ENCODE data around the gene SFXN5. TPM values are rescaled to one million over a fixed set of nuclear protein-coding genes. Genes with fewer than 3 reads are reported as not detected.

SFXN5 gene
- total RNA-seq, 2 donors from 2014 or later: 7.6 to 10.3 TPM

DNA sequence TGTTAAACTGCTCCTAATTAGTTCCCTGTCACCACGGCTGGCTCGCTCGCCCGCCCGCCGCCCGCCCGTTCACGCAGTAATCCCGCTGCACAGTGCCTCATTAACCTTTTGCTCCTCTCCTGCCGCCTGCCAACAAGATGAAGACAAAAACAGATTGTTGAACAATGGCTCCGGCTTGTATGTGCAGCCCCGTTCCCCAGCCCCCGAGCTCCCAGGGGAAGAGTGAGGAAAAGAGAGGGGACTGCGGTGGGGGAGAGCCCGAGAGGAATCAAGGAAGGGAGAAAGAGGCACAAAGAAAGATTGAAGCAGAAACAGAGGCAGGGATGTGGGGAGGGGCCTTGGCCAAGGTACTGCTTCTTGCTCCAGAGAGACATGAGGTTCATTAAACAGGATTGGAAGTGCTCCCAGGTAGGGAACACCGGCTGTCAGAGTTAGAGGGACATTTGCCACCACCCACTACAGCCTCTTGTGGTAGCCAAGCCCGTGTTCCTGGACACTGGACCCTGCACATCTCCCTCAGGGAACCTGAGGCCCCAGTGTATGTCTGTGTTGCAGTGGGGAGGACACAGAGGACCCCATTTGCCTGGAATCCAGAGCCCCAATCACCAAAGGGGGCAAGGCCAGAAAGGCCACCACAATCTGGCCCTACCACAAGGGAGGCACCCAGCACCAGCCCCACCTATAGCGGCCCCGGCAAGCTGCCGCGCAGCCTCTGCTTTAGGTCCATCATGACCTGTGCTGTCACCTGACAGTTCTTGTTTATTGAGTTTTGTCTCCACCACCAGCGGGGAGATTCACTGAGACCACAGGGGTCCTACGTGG lies 116.1 kb downstream of the SFXN5 start:
- no peak overlapping the region for H3K27ac Mint-ChIP-seq
- H3K27me3 Mint-ChIP-seq: no peaks in the 10 kb centered on the region
- peak overlapping the region; percentile 82 for H3K4me3 Mint-ChIP-seq
- no peak for ATAC-seq (replicated peaks)
- H3K36me3 Mint-ChIP-seq (ENCODE audit: low read depth): no peaks in the 10 kb centered on the region
- H3K9me3 Mint-ChIP-seq: no peaks in the 10 kb centered on the region
- H3K4me1 Mint-ChIP-seq: peaks cover 22% of the 10 kb centered on the region

- no peaks in the 10 kb centered on the region for H3K27me3 Mint-ChIP-seq
- H3K4me3 Mint-ChIP-seq: peak overlapping the region; percentile 82
- no peaks in the 10 kb centered on the region for H3K9me3 Mint-ChIP-seq
- H3K27ac Mint-ChIP-seq: peak overlapping the region; percentile 94
- ATAC-seq (replicated peaks): peak; percentile 30
- H3K36me3 Mint-ChIP-seq (ENCODE audit: low read depth): no peaks in the 10 kb centered on the region
- H3K4me1 Mint-ChIP-seq: peaks cover 22% of the 10 kb centered on the region
Observed at GRCh38 chr2:72954376-72955227, 116.9 kb downstream of the SFXN5 start.

DNA sequence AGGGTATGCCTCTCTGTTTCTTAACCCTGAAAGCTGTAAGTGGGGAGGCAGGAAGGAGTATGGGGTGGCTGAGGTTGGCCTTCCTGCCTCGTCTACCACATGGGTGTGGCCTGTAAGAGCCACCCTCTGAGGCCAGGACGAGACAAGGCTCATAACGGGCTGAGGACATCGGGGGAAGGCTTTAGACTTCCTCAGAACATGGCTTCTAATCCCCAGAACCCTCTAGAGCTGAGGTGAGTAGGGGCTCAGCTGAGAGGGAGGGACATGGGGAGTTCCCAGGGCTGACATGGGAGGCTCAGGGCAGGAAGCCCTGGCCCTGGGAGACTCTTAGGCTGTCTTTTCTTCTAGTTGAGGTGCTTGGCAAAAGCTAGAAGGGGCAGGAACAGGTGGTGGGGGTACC lies 117.5 kb downstream of the SFXN5 start:
- H3K9me3 Mint-ChIP-seq: no peaks in the 10 kb centered on the region
- peak; percentile 91 for ATAC-seq (replicated peaks)
- H3K27me3 Mint-ChIP-seq: no peaks in the 10 kb centered on the region
- peak overlapping the region; percentile 94 for H3K27ac Mint-ChIP-seq
- peak overlapping the region; percentile 82 for H3K4me3 Mint-ChIP-seq
- peaks cover 22% of the 10 kb centered on the region for H3K4me1 Mint-ChIP-seq
- H3K36me3 Mint-ChIP-seq (ENCODE audit: low read depth): no peaks in the 10 kb centered on the region

GRCh38 chr2:72953528-72953927 lies 118.0 kb downstream of the SFXN5 start:
- peaks cover 22% of the 10 kb centered on the region for H3K4me1 Mint-ChIP-seq
- no peak for ATAC-seq (replicated peaks)

GRCh38 chr2:72952961-72953360 lies 118.6 kb downstream of the SFXN5 start:
- Mint-ChIP-seq H3K4me3 (peak overlapping the region; percentile 82), H3K9me3 (no peaks in the 10 kb centered on the region), H3K4me1 (peaks cover 22% of the 10 kb centered on the region), H3K27ac (peak overlapping the region; percentile 94), H3K36me3 (ENCODE audit: low read depth) (no peaks in the 10 kb centered on the region), H3K27me3 (no peaks in the 10 kb centered on the region)
- no peak for ATAC-seq (replicated peaks)

More at GRCh38 chr2:72953528-72953927, 118.0 kb downstream of the SFXN5 start:
- Mint-ChIP-seq H3K4me3 (peak overlapping the region; percentile 82), H3K27ac (peak overlapping the region; percentile 94), H3K27me3 (no peaks in the 10 kb centered on the region), H3K9me3 (no peaks in the 10 kb centered on the region), H3K36me3 (ENCODE audit: low read depth) (no peaks in the 10 kb centered on the region)

GRCh38 chr2:72952110-72952823 lies 119.2 kb downstream of the SFXN5 start:
- no peak for ATAC-seq (replicated peaks)
- H3K27ac Mint-ChIP-seq: no peak overlapping the region
- no peaks in the 10 kb centered on the region for H3K27me3 Mint-ChIP-seq
- no peaks in the 10 kb centered on the region for H3K36me3 Mint-ChIP-seq (ENCODE audit: low read depth)
- H3K4me1 Mint-ChIP-seq: peaks cover 22% of the 10 kb centered on the region
- no peaks in the 10 kb centered on the region for H3K9me3 Mint-ChIP-seq
- no peak overlapping the region for H3K4me3 Mint-ChIP-seq

DNA sequence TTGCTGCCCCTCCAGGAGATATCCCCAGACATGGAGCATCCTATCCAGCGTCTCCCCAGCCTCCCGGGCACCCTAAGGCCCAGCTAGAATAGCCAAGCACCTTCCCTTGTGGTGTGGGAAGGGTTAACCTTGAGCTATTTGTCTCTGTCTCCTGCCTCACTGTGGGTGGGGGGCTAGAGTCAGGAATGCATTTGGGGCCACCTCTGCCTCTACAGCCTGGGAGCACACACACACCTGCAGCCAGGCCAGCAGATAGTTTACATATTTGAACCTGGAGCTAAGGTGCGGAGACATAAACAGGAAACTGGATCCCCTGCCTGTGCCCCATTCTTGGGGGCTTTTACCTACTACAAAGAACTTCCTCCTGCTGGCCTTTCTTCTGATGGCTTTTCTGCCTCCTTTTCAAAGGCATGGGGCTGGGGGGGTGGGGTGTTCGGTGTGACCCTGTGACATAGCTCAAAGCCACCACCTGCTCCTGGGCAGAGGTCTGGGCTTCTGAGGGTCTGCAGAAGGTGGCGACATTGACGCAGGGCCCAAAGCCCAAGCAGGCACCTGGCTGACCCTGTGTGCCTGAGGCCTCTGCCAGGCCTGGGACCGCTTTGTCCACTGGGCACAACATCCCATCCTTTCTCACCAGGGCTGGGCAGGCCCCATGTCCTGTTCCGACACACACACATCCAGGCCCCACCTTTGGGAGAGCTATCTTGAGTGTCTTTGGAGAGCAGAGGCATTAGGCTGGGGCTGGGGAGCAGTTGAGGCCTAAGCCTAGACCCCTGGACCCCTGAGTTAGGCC lies 120.0 kb downstream of the SFXN5 start:
- no peaks in the 10 kb centered on the region for H3K36me3 Mint-ChIP-seq (ENCODE audit: low read depth)
- no peak overlapping the region for H3K27ac Mint-ChIP-seq
- peaks cover 16% of the 10 kb centered on the region for H3K4me1 Mint-ChIP-seq
- ATAC-seq (replicated peaks): no peak
- H3K9me3 Mint-ChIP-seq: no peaks in the 10 kb centered on the region
- H3K27me3 Mint-ChIP-seq: no peaks in the 10 kb centered on the region
- no peak overlapping the region for H3K4me3 Mint-ChIP-seq

GRCh38 chr2:72950558-72951255 lies 120.8 kb downstream of the SFXN5 start:
- no peak overlapping the region for H3K4me3 Mint-ChIP-seq
- no peaks in the 10 kb centered on the region for H3K36me3 Mint-ChIP-seq (ENCODE audit: low read depth)
- no peaks in the 10 kb centered on the region for H3K27me3 Mint-ChIP-seq
- no peaks in the 10 kb centered on the region for H3K9me3 Mint-ChIP-seq
- ATAC-seq (replicated peaks): no peak
- H3K4me1 Mint-ChIP-seq: peaks cover 16% of the 10 kb centered on the region
- H3K27ac Mint-ChIP-seq: no peak overlapping the region

DNA sequence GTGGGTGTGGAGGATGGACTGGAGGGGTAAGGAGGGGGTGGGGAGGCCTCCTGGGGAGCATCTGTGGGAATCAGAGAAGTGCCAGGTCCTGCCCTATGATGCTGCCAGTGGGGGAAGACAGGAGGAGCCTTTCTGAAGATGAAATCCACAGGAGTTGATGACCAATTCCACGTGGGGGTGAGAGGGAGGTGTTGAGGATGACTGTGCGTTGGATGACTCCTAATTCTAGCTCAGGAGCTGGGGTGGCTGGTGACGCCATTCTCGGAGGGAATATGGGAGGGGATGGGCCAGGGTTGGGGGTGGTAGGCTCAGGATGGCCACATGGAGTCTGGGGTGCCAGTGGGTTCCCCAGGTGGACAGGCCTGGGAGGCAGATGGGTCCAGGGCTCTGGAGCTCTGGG lies 121.9 kb downstream of the SFXN5 start:
- ATAC-seq (replicated peaks): no peak
- peaks cover 11% of the 10 kb centered on the region for H3K4me1 Mint-ChIP-seq
- H3K36me3 Mint-ChIP-seq (ENCODE audit: low read depth): no peaks in the 10 kb centered on the region
- H3K27me3 Mint-ChIP-seq: no peaks in the 10 kb centered on the region
- no peaks in the 10 kb centered on the region for H3K9me3 Mint-ChIP-seq
- H3K4me3 Mint-ChIP-seq: no peak overlapping the region
- H3K27ac Mint-ChIP-seq: no peak overlapping the region

DNA sequence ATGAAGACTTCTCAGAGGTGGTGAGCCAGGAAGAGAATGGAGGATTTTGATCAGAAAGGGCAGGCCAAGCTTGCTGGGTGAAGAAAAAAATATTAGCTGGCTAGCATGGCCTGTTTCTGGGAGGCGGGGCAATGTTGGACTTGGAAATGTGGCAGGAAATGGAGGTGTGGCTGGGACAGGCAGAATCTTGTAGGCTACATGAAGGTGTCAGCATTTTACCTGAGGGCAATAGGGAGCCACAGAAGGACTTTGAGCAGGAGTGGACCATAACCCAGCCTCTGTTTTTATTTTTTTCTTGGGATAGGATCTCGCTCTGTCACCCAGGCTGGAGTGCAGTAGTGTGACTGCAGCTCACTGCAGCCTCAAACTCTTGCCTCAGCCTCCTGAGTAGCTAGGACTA lies 122.5 kb downstream of the SFXN5 start:
- Mint-ChIP-seq H3K36me3 (ENCODE audit: low read depth) (no peaks in the 10 kb centered on the region), H3K27ac (no peak overlapping the region), H3K4me3 (no peak overlapping the region), H3K9me3 (no peaks in the 10 kb centered on the region), H3K4me1 (peaks cover 9% of the 10 kb centered on the region), H3K27me3 (no peaks in the 10 kb centered on the region)
- ATAC-seq (replicated peaks): no peak

DNA sequence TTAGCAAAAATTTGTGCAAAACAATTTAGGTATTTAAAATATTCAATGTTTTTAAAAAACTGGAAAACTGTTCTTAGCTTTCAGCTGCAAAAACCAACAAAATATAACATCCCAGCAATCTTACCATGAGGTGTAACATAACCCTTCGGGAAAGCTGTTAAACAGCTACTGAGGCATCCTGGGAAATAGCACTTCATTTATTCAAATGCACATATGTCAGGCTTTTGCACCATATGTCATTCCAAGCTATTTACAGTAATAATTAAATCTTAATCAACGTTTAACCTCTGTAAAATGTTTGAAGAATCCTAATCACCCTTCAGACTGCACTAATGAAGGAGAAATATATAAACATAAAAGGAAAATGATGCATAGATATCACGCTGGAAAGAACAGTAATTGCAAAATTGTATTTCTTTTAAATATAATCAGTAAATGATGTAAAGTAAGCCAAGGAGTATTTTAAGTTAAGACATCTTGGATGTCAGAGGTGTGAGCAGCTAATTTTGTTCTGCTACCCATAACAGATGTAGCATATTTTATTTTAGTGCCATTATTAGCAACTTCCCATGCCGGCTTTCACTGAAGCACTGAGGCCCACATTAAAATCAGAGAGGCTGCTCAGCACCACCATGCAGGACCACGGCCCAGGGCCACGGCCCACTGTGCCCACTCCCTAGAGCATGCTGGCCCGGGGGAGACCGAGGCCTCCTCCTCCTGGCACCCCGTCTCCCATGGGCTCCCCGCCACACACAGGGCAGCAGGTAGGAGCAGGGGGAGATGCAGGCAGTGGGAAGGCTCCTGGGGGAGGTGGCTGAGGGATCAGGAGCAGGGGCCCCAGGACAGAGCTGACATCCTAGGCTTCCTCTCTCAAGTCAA lies 123.3 kb downstream of the SFXN5 start:
- H3K27me3 Mint-ChIP-seq: no peaks in the 10 kb centered on the region
- H3K27ac Mint-ChIP-seq: no peak overlapping the region
- no peak for ATAC-seq (replicated peaks)
- no peaks in the 10 kb centered on the region for H3K36me3 Mint-ChIP-seq (ENCODE audit: low read depth)
- H3K9me3 Mint-ChIP-seq: no peaks in the 10 kb centered on the region
- peaks cover under 1% of the 10 kb centered on the region for H3K4me1 Mint-ChIP-seq
- no peak overlapping the region for H3K4me3 Mint-ChIP-seq

GRCh38 chr2:72946466-72946865 lies 125.0 kb downstream of the SFXN5 start:
- Mint-ChIP-seq H3K9me3 (no peaks in the 10 kb centered on the region), H3K27ac (no peak overlapping the region), H3K4me3 (no peak overlapping the region), H3K27me3 (no peaks in the 10 kb centered on the region), H3K4me1 (no peaks in the 10 kb centered on the region), H3K36me3 (ENCODE audit: low read depth) (no peaks in the 10 kb centered on the region)
- no peak for ATAC-seq (replicated peaks)
